GM23338 (cell line): Measurements from ENCODE around the gene TASOR. TPM values are rescaled to one million over a fixed set of nuclear protein-coding genes. Genes with fewer than 3 reads are reported as not detected.

Experiments
- ATAC-seq: fragments of 200-7000 bp; cut with Tn5 transposase; 3 replicates; pipeline ENCODE4 v1.9.1; 2020
- DNase-seq: peaks from one replicate; pipeline ENCODE4 v3.0.0-alpha.2; 2015; ENCODE audit warnings: low spot score
- H2AFZ ChIP-seq: fragments of 200-600 bp; sonication (generic); 2 replicates; pipeline ENCODE4 v1.8.0; 2016; ENCODE audit warnings: antibody characterized with exemption, mild to moderate bottlenecking, moderate library complexity
- H3F3A ChIP-seq: fragments of 200-600 bp; sonication (generic); replicated peaks from 2 replicates; pipeline ENCODE4 v1.8.0; 2017; ENCODE audit warnings: antibody characterized with exemption, mixed run types, low read depth
- H3K27ac ChIP-seq: fragments of 200-600 bp; sonication (generic); 2 replicates; pipeline ENCODE4 v1.6.1; 2016; ENCODE audit warnings: low read depth
- H3K27me3 ChIP-seq: fragments of 200-600 bp; sonication (generic); 2 replicates; pipeline ENCODE4 v1.8.0; 2016; ENCODE audit warnings: mild to moderate bottlenecking, mixed run types, moderate library complexity; ENCODE audit not compliant: insufficient read depth
- H3K36me3 ChIP-seq: fragments of 200-600 bp; sonication (generic); 2 replicates; pipeline ENCODE4 v1.8.0; 2016; ENCODE audit warnings: mild to moderate bottlenecking; ENCODE audit not compliant: insufficient read depth
- H3K4me1 ChIP-seq: fragments of 200-600 bp; sonication (generic); 2 replicates; pipeline ENCODE4 v1.8.0; 2016; ENCODE audit warnings: mild to moderate bottlenecking, moderate library complexity; ENCODE audit not compliant: insufficient read depth
- H3K4me2 ChIP-seq: fragments of 200-600 bp; sonication (generic); 2 replicates; pipeline ENCODE4 v1.7.1; 2017; ENCODE audit warnings: mixed run types
- H3K4me3 ChIP-seq: fragments of 200-600 bp; sonication (generic); 2 replicates; pipeline ENCODE4 v1.6.1; 2016; ENCODE audit warnings: mixed run types
- H3K79me2 ChIP-seq: fragments of 200-600 bp; sonication (generic); replicated peaks from 2 replicates; pipeline ENCODE4 v1.8.0; 2017; ENCODE audit warnings: mild to moderate bottlenecking; ENCODE audit not compliant: insufficient read depth
- H3K9me2 ChIP-seq: fragments of 200-600 bp; sonication (generic); 2 replicates; pipeline ENCODE4 v1.8.0; 2017; ENCODE audit not compliant: insufficient read depth
- H4K20me1 ChIP-seq: fragments of 200-600 bp; sonication (generic); replicated peaks from 2 replicates; pipeline ENCODE4 v1.8.0; 2017; ENCODE audit warnings: mild to moderate bottlenecking; ENCODE audit not compliant: insufficient read depth
- H3K27ac Mint-ChIP-seq: 2 replicates; pipeline ENCODE4 v1.8.0; 2020; ENCODE audit warnings: inconsistent platforms, mild to moderate bottlenecking, moderate library complexity, mixed read lengths
- H3K27me3 Mint-ChIP-seq: 3 replicates; pipeline ENCODE4 v1.8.0; 2022; ENCODE audit warnings: low read depth, mild to moderate bottlenecking, moderate library complexity, mixed read lengths, inconsistent platforms; ENCODE audit not compliant: insufficient read depth, poor library complexity
- H3K36me3 Mint-ChIP-seq: 3 replicates; pipeline ENCODE4 v1.8.0; 2021; ENCODE audit warnings: low read depth, mild to moderate bottlenecking, inconsistent platforms, moderate library complexity, mixed read lengths
- H3K4me1 Mint-ChIP-seq: 3 replicates; pipeline ENCODE4 v1.8.0; 2020; ENCODE audit warnings: mild to moderate bottlenecking, inconsistent platforms, mixed read lengths
- H3K4me3 Mint-ChIP-seq: 3 replicates; pipeline ENCODE4 v1.8.0; 2021; ENCODE audit warnings: moderate library complexity, mild to moderate bottlenecking, inconsistent platforms, mixed read lengths
- H3K9me3 Mint-ChIP-seq: 3 replicates; pipeline ENCODE4 v1.8.0; 2020; ENCODE audit warnings: moderate library complexity, mild to moderate bottlenecking, inconsistent platforms, mixed read lengths
- EZH2 ChIP-seq: fragments of 200-600 bp; sonication (generic); IDR thresholded peaks from one replicate; pipeline ENCODE4 v1.8.0; 2017; ENCODE audit warnings: antibody characterized with exemption, mild to moderate bottlenecking, low read depth; ENCODE audit not compliant: unreplicated experiment
- STAT1 ChIP-seq: IDR thresholded peaks from one replicate; pipeline ENCODE4 v1.6.1; 2016; ENCODE audit warnings: antibody characterized with exemption; ENCODE audit not compliant: unreplicated experiment
- ZNF114 ChIP-seq: fragments of 250-450 bp; sonication (Bioruptor Pico); IDR thresholded peaks from 2 replicates; pipeline ENCODE4 v1.5.0; 2020; ENCODE audit warnings: mild to moderate bottlenecking, moderate library complexity
- polyA plus RNA-seq: library from polyadenylated mRNA; unstranded; fragments of >200 nt; fragmentation: Nextera tagmentation; extraction: Ambion mirVana; gene quantifications from 2 replicates; pipeline ENCODE4 v1.2.1, GENCODE V29; 2016
- total RNA-seq: library from RNA; depleted of rRNA; stranded (reverse); fragments of >200 nt; shearing (Covaris generic); gene quantifications from 2 replicates; pipeline ENCODE4 v1.2.3, GENCODE V29; 2014; rRNA removed
- TF ChIP-seq, protein P1 (sequence below): fragments of 250-450 bp; sonication (Bioruptor Pico); IDR thresholded peaks from 2 replicates; pipeline ENCODE4 v1.5.0; 2020; ENCODE audit warnings: mild to moderate bottlenecking, moderate library complexity
- TF ChIP-seq, protein P2 (sequence below): IDR thresholded peaks from 2 replicates; pipeline ENCODE4 v1.6.1; 2016; ENCODE audit warnings: antibody characterized with exemption

The TASOR gene
- total and polyA plus RNA-seq, 2 experiments from 2014 or later = 14.7 to 53.6 TPM

DNA sequence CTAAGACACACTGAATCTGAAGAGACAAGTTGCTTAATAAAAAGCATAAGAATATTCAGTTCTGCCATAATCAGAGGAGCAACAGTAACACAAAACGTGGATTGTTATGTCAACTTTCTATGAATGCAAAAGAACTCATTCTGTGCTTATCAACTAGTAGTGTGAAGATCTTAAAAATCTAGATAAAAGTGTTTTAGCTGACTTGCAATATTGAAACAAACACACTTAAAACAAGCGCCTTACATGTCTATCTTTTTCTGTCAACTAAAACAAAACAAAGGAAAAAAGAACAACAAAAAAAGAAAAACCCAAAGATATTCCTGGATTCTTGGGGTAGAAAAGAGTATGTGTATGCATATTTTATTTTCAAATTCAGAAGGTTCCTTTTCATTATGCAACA, 37.7 kb downstream of the TASOR start (continued):
- TF ChIP-seq, protein P1, sequence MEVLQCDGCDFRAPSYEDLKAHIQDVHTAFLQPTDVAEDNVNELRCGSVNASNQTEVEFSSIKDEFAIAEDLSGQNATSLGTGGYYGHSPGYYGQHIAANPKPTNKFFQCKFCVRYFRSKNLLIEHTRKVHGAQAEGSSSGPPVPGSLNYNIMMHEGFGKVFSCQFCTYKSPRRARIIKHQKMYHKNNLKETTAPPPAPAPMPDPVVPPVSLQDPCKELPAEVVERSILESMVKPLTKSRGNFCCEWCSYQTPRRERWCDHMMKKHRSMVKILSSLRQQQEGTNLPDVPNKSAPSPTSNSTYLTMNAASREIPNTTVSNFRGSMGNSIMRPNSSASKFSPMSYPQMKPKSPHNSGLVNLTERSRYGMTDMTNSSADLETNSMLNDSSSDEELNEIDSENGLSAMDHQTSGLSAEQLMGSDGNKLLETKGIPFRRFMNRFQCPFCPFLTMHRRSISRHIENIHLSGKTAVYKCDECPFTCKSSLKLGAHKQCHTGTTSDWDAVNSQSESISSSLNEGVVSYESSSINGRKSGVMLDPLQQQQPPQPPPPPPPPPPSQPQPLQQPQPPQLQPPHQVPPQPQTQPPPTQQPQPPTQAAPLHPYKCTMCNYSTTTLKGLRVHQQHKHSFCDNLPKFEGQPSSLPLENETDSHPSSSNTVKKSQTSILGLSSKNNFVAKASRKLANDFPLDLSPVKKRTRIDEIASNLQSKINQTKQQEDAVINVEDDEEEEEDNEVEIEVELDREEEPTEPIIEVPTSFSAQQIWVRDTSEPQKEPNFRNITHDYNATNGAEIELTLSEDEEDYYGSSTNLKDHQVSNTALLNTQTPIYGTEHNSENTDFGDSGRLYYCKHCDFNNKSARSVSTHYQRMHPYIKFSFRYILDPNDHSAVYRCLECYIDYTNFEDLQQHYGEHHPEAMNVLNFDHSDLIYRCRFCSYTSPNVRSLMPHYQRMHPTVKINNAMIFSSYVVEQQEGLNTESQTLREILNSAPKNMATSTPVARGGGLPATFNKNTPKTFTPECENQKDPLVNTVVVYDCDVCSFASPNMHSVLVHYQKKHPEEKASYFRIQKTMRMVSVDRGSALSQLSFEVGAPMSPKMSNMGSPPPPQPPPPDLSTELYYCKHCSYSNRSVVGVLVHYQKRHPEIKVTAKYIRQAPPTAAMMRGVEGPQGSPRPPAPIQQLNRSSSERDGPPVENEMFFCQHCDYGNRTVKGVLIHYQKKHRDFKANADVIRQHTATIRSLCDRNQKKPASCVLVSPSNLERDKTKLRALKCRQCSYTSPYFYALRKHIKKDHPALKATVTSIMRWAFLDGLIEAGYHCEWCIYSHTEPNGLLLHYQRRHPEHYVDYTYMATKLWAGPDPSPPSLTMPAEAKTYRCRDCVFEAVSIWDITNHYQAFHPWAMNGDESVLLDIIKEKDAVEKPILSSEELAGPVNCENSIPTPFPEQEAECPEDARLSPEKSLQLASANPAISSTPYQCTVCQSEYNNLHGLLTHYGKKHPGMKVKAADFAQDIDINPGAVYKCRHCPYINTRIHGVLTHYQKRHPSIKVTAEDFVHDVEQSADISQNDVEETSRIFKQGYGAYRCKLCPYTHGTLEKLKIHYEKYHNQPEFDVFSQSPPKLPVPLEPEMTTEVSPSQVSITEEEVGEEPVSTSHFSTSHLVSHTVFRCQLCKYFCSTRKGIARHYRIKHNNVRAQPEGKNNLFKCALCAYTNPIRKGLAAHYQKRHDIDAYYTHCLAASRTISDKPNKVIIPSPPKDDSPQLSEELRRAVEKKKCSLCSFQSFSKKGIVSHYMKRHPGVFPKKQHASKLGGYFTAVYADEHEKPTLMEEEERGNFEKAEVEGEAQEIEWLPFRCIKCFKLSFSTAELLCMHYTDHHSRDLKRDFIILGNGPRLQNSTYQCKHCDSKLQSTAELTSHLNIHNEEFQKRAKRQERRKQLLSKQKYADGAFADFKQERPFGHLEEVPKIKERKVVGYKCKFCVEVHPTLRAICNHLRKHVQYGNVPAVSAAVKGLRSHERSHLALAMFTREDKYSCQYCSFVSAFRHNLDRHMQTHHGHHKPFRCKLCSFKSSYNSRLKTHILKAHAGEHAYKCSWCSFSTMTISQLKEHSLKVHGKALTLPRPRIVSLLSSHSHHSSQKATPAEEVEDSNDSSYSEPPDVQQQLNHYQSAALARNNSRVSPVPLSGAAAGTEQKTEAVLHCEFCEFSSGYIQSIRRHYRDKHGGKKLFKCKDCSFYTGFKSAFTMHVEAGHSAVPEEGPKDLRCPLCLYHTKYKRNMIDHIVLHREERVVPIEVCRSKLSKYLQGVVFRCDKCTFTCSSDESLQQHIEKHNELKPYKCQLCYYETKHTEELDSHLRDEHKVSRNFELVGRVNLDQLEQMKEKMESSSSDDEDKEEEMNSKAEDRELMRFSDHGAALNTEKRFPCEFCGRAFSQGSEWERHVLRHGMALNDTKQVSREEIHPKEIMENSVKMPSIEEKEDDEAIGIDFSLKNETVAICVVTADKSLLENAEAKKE (CRISPR knock-in tag) = no peak
- TF ChIP-seq, protein P2, sequence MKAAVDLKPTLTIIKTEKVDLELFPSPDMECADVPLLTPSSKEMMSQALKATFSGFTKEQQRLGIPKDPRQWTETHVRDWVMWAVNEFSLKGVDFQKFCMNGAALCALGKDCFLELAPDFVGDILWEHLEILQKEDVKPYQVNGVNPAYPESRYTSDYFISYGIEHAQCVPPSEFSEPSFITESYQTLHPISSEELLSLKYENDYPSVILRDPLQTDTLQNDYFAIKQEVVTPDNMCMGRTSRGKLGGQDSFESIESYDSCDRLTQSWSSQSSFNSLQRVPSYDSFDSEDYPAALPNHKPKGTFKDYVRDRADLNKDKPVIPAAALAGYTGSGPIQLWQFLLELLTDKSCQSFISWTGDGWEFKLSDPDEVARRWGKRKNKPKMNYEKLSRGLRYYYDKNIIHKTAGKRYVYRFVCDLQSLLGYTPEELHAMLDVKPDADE = no peak
- TF ChIP-seq ZNF114 (CRISPR knock-in tag) (no peak), EZH2 (no peak), STAT1 (no peak)

DNA sequence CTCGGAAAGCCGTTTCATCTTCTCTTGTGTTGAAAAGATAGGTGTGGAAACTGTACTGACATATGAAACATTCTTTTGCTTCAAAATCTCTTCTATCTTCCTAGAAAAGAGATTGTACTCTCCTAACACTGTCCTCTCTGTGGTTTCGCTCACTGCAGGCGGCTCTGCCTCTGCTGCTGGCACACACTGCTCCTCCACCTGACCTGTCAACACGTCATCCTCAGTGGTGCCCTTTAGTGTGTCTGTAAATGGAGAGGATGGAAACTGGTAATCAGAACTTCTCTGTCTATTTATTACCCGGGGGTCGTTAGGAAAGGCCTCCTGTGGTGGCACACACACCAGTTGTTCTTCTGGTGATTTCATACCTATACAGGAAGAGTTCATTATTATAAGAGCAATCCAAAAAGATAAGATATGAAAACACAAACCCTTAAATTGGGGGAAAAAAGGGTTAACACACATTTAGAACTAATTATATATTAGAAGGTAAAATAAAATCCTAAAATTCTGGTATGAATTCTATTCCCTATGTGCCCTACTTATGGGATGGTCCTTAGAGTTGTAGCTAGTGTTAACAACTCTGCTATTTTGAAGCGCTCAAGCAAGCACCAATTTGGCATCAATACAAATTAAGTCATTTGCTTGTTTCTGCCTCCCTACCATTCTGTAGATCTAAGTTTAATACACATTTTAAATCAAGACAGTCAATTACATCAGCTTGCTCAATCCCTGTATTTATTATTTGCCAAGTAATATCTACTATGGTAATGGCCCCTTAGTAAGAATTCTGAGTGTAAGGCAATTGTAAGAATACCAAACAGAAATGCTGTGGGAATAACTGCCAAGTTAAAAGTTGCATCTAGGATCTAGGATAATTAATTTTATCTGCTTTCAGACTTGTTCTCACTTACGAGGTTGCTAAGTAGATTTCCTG, 49.2 kb downstream of the TASOR start:
- Mint-ChIP-seq H3K4me3 (no peak overlapping the region), H3K9me3 (no peaks in the 10 kb centered on the region), H3K27me3 (peaks cover 2% of the 10 kb centered on the region), H3K4me1 (no peaks in the 10 kb centered on the region), H3K36me3 (peaks cover 31% of the 10 kb centered on the region), H3K27ac (no peak overlapping the region)
- H3K27ac ChIP-seq = no peak overlapping the region; the same call in 1 of the 2 replicates
- peaks cover 4% of the 10 kb centered on the region; the same call in 1 of the 2 replicates for H3K36me3 ChIP-seq
- H2AFZ ChIP-seq = no peak overlapping the region
- no peaks in the 10 kb centered on the region for H3K9me2 ChIP-seq
- ATAC-seq = no peak
- no peak for DNase-seq
- no peak overlapping the region for H3K4me3 ChIP-seq
- H3K79me2 ChIP-seq = no peaks in the 10 kb centered on the region
- H3F3A ChIP-seq = no peaks in the 10 kb centered on the region
- H3K4me1 ChIP-seq = no peaks in the 10 kb centered on the region
- no peaks in the 10 kb centered on the region for H3K27me3 ChIP-seq
- no peak overlapping the region for H3K4me2 ChIP-seq
- TF ChIP-seq EZH2 (no peak), STAT1 (no peak)
- H4K20me1 ChIP-seq = no peaks in the 10 kb centered on the region; the same call in 1 of the 2 replicates

Other genes starting within 250 kb of the TASOR start
- gene ERC2, start 214.8 kb downstream of the TASOR start, total RNA-seq = 11.8 and 12.2 TPM in 2 replicates
- 6.0 and 13.7 TPM in 2 replicates for gene ERC2, start 214.8 kb downstream of the TASOR start, polyA plus RNA-seq
- 20.1 and 26.9 TPM in 2 replicates for gene CCDC66, start 126.1 kb downstream of the TASOR start, total RNA-seq
- 27.1 and 50.3 TPM in 2 replicates for gene CCDC66, start 126.1 kb downstream of the TASOR start, polyA plus RNA-seq
- 5.0 and 8.0 TPM in 2 replicates for gene ARHGEF3, start 118.7 kb upstream of the TASOR start, total RNA-seq
- 2.7 and 5.1 TPM in 2 replicates for gene ARHGEF3, start 118.7 kb upstream of the TASOR start, polyA plus RNA-seq